HEK293 (cell line): ENCODE results near the gene MTPN.

ENCODE experiments used
- CTCF ChIA-PET: fragments of 350-600 bp; formaldehyde crosslinking; extraction: SDS; loops from one replicate; lab custom pipeline; 2021; ENCODE audit warnings: antibody characterized with exemption; lab: Yijun Ruan, JAX
- POLR2A ChIA-PET: fragments of 300-600 bp; formaldehyde crosslinking; extraction: SDS; loops from one replicate; lab custom pipeline; 2020; ENCODE audit warnings: antibody characterized with exemption, inconsistent platforms; lab: Yijun Ruan, JAX
- H3K27ac ChIP-seq: fragments of 200-500 bp; sonication (Bioruptor generic); 2 replicates; pipeline ENCODE4 v1.5.1; 2014; ENCODE audit warnings: low read depth, low read length, control low read depth, inconsistent platforms; ENCODE audit errors: extremely low read depth
- H3K36me3 ChIP-seq, 2 experiments: fragments of 200-500 bp in 1 of 2; sonication (Bioruptor generic) in 1 of 2; 1 replicate in 1 of 2; 2 replicates in 1 of 2; pipeline ENCODE4 v1.5.1; 2014 to 2017; ENCODE audit warnings: inconsistent platforms in 2 of 2, low read length in 2 of 2; ENCODE audit not compliant: control insufficient read depth in 2 of 2, insufficient read depth in 1 of 2
- H3K4me1 ChIP-seq: fragments of 200-500 bp; sonication (Bioruptor generic); 2 replicates; pipeline ENCODE4 v1.5.1; 2014; ENCODE audit warnings: mild to moderate bottlenecking, low read length, inconsistent platforms; ENCODE audit not compliant: control insufficient read depth, insufficient read depth
- H3K4me3 ChIP-seq: 2 replicates; pipeline ENCODE4 v1.5.1; 2011; ENCODE audit warnings: low read depth, mild to moderate bottlenecking, control low read depth, low read length, moderate library complexity
- H3K9me3 ChIP-seq: fragments of 200-500 bp; sonication (Bioruptor generic); 2 replicates; pipeline ENCODE4 v1.5.1; 2014; ENCODE audit warnings: low read depth, low read length, inconsistent platforms; ENCODE audit not compliant: control insufficient read depth, insufficient read depth
- CTCF ChIP-seq: fragments of 450-650 bp; formaldehyde crosslinking; IDR thresholded peaks from 2 replicates; pipeline ENCODE4 v1.5.1; 2016; ENCODE audit warnings: missing biosample characterization, missing genetic modification characterization
- GLI2 ChIP-seq: fragments of 450-650 bp; formaldehyde crosslinking; IDR thresholded peaks from 2 replicates; pipeline ENCODE4; 2017; ENCODE audit warnings: missing biosample characterization, missing genetic modification characterization, low read depth, borderline replicate concordance
- HIC1 ChIP-seq: fragments of 450-650 bp; formaldehyde crosslinking; IDR thresholded peaks from 2 replicates; pipeline ENCODE4 v1.5.1; 2016; ENCODE audit warnings: missing biosample characterization, missing genetic modification characterization
- KLF9 ChIP-seq: fragments of 450-650 bp; formaldehyde crosslinking; IDR thresholded peaks from 2 replicates; pipeline ENCODE4 v1.5.1; 2016; ENCODE audit warnings: missing biosample characterization, missing genetic modification characterization, low read depth
- MEIS1 ChIP-seq: sonication (generic); formaldehyde crosslinking; IDR thresholded peaks from 2 replicates; pipeline ENCODE4 v1.8.1; 2022; ENCODE audit warnings: missing genetic modification reagents, mild to moderate bottlenecking, borderline replicate concordance
- ZBTB1 ChIP-seq: fragments of 450-650 bp; formaldehyde crosslinking; IDR thresholded peaks from 2 replicates; pipeline ENCODE4 v1.5.1; 2016; ENCODE audit warnings: missing biosample characterization, missing genetic modification characterization
- ZBTB8A ChIP-seq: fragments of 450-650 bp; formaldehyde crosslinking; IDR thresholded peaks from 2 replicates; pipeline ENCODE4 v1.5.1; 2016; ENCODE audit warnings: missing biosample characterization, missing genetic modification characterization
- ZFP3 ChIP-seq: fragments of 450-650 bp; formaldehyde crosslinking; IDR thresholded peaks from 2 replicates; pipeline ENCODE4 v1.5.1; 2016; ENCODE audit warnings: low read depth, missing biosample characterization, missing genetic modification characterization
- ZNF16 ChIP-seq: fragments of 450-650 bp; formaldehyde crosslinking; IDR thresholded peaks from 2 replicates; pipeline ENCODE4 v1.5.1; 2016; ENCODE audit warnings: low read depth, missing biosample characterization, missing genetic modification characterization
- ZNF169 ChIP-seq: fragments of 450-650 bp; formaldehyde crosslinking; IDR thresholded peaks from 2 replicates; pipeline ENCODE4 v1.5.1; 2016; ENCODE audit warnings: missing biosample characterization, missing genetic modification characterization
- ZNF266 ChIP-seq: fragments of 450-650 bp; formaldehyde crosslinking; IDR thresholded peaks from 2 replicates; pipeline ENCODE4 v1.5.1; 2016; ENCODE audit warnings: missing biosample characterization, missing genetic modification characterization, low read depth
- ZNF423 ChIP-seq: fragments of 450-650 bp; formaldehyde crosslinking; IDR thresholded peaks from 2 replicates; pipeline ENCODE4 v1.5.1; 2016; ENCODE audit warnings: missing biosample characterization, missing genetic modification characterization
- ZNF473 ChIP-seq: fragments of 450-650 bp; formaldehyde crosslinking; IDR thresholded peaks from 2 replicates; pipeline ENCODE4 v1.5.1; 2017; ENCODE audit warnings: missing biosample characterization, missing genetic modification characterization
- ZNF488 ChIP-seq: fragments of 450-650 bp; formaldehyde crosslinking; IDR thresholded peaks from 2 replicates; pipeline ENCODE4 v1.5.1; 2016; ENCODE audit warnings: missing biosample characterization, missing genetic modification characterization
- ZNF514 ChIP-seq: fragments of 450-650 bp; formaldehyde crosslinking; IDR thresholded peaks from 2 replicates; pipeline ENCODE4 v1.5.1; 2016; ENCODE audit warnings: missing biosample characterization, missing genetic modification characterization
- ZNF544 ChIP-seq: fragments of 450-650 bp; formaldehyde crosslinking; IDR thresholded peaks from 2 replicates; pipeline ENCODE4 v1.5.0; 2017; ENCODE audit warnings: missing biosample characterization, missing genetic modification characterization
- ZNF549 ChIP-seq: fragments of 450-650 bp; IDR thresholded peaks from 2 replicates; pipeline ENCODE4 v1.5.1; 2018; ENCODE audit warnings: missing biosample characterization, missing genetic modification characterization, mild to moderate bottlenecking, inconsistent platforms, moderate library complexity
- ZNF560 ChIP-seq: fragments of 450-650 bp; formaldehyde crosslinking; IDR thresholded peaks from 2 replicates; pipeline ENCODE4 v1.5.1; 2017; ENCODE audit warnings: missing biosample characterization, missing genetic modification characterization, borderline replicate concordance
- ZNF670 ChIP-seq: fragments of 450-650 bp; formaldehyde crosslinking; IDR thresholded peaks from 2 replicates; pipeline ENCODE4 v1.5.1; 2016; ENCODE audit warnings: missing biosample characterization, missing genetic modification characterization, low read depth
- ZNF677 ChIP-seq: fragments of 450-650 bp; IDR thresholded peaks from 2 replicates; pipeline ENCODE4 v1.5.0; 2018; ENCODE audit warnings: missing biosample characterization, mild to moderate bottlenecking, missing genetic modification characterization, moderate library complexity
- ZNF777 ChIP-seq: fragments of 450-650 bp; formaldehyde crosslinking; IDR thresholded peaks from 2 replicates; pipeline ENCODE4 v1.5.1; 2017; ENCODE audit warnings: missing biosample characterization, missing genetic modification characterization, borderline replicate concordance
- ZNF792 ChIP-seq: fragments of 450-650 bp; formaldehyde crosslinking; IDR thresholded peaks from 2 replicates; pipeline ENCODE4 v1.5.1; 2016; ENCODE audit warnings: missing biosample characterization, missing genetic modification characterization

MTPN gene

GRCh38 chr7:135950429-135950828 is 26.7 kb downstream of the MTPN start:
- ChIA-PET CTCF (no interaction called here), POLR2A (no interaction called here)
- peaks cover 0 to 41% of the 10 kb centered on the region in 2 experiments; a peak in 1 of 3 replicates for H3K36me3 ChIP-seq
- TF ChIP-seq ZNF473 (tag by site-specific recombination) (no peak), ZNF423 (no peak), ZNF560 (tag by site-specific recombination) (no peak), ZNF169 (tag by site-specific recombination) (no peak), ZNF16 (no peak), GLI2 (tag by site-specific recombination) (no peak), ZNF549 (tag by site-specific recombination) (no peak), KLF9 (tag by site-specific recombination) (no peak), ZNF670 (tag by site-specific recombination) (no peak), MEIS1 (no peak), ZNF488 (tag by site-specific recombination) (no peak), ZNF792 (tag by site-specific recombination) (no peak), ZNF777 (tag by site-specific recombination) (no peak), ZNF544 (tag by site-specific recombination) (no peak)
- TF ChIP-seq, all 188 proteins: peak for 0
- no peaks in the 10 kb centered on the region for H3K4me1 ChIP-seq
- H3K27ac ChIP-seq: no peak overlapping the region
- H3K9me3 ChIP-seq: no peaks in the 10 kb centered on the region
- H3K4me3 ChIP-seq: no peak overlapping the region

- no peak for TF ChIP-seq ZBTB8A (tag by site-specific recombination)
- TF ChIP-seq ZNF677: no peak
- TF ChIP-seq ZNF514 (tag by site-specific recombination): no peak
- no peak for TF ChIP-seq HIC1
- no peak for TF ChIP-seq ZFP3
- no peak for TF ChIP-seq ZNF266 (tag by site-specific recombination)
- TF ChIP-seq CTCF (tag by site-specific recombination): no peak
- TF ChIP-seq ZBTB1 (tag by site-specific recombination): no peak
- Histone ChIP-seq H3K36me3 (peaks cover 0 to 44% of the 10 kb centered on the region in 2 experiments; a peak in 1 of 3 replicates), H3K27ac (no peak overlapping the region), H3K9me3 (no peaks in the 10 kb centered on the region), H3K4me1 (peaks cover 2% of the 10 kb centered on the region; the same call in 1 of the 2 replicates), H3K4me3 (no peak overlapping the region)
- ChIA-PET CTCF (no interaction called here), POLR2A (interaction anchor here (0.5 kb wide), 1 partner anchor 13 kb away, joined by 4 read pairs; no protein-coding TSS in a partner anchor)
These were observed 30.7 kb downstream of the MTPN start for GRCh38 chr7:135946289-135947055.
